Brain (organoid and tissue), 1 donor: Measurements from ENCODE around the gene KLK8. TPM values are rescaled to one million over a fixed set of nuclear protein-coding genes. Genes with fewer than 3 reads are reported as not detected.

ENCODE experiments used
- polyA plus RNA-seq: library from polyadenylated mRNA; stranded (reverse); fragments of 350-450 nt; fragmentation: Illumina TruSeq; extraction: RNeasy Lipid Tissue Mini Kit (QIAGEN cat#74804); gene quantifications from one replicate; pipeline ENCODE4 v1.2.3, GENCODE V29; 2015; ENCODE audit warnings: low read depth, low replicate concordance; ENCODE audit not compliant: insufficient read depth

KLK8 gene
- polyA plus RNA-seq, 1 donor from 2014 or later = not detected

Other genes with a start within 250 kb of the KLK8 start
- not detected for gene GPR32, start 231.1 kb downstream of the KLK8 start, polyA plus RNA-seq
- not detected for gene ACP4, start 211.2 kb downstream of the KLK8 start, polyA plus RNA-seq
- not detected for gene KLK1, start 177.8 kb downstream of the KLK8 start, polyA plus RNA-seq
- not detected for gene KLK15, start 168.0 kb downstream of the KLK8 start, polyA plus RNA-seq
- gene KLK3, start 146.7 kb downstream of the KLK8 start, polyA plus RNA-seq = not detected
- gene KLK2, start 128.2 kb downstream of the KLK8 start, polyA plus RNA-seq = not detected
- gene KLK4, start 90.2 kb downstream of the KLK8 start, polyA plus RNA-seq = not detected
- 0.68 TPM for gene KLK5, start 48.6 kb downstream of the KLK8 start, polyA plus RNA-seq
- gene KLK6, start 32.0 kb downstream of the KLK8 start, polyA plus RNA-seq = 108 TPM
- gene KLK7, start 17.7 kb downstream of the KLK8 start, polyA plus RNA-seq = 1.6 TPM
- gene KLK10, start 18.1 kb upstream of the KLK8 start, polyA plus RNA-seq = 0.71 TPM
- 1.6 TPM for gene KLK11, start 25.0 kb upstream of the KLK8 start, polyA plus RNA-seq
- 0.51 TPM for gene KLK12, start 33.4 kb upstream of the KLK8 start, polyA plus RNA-seq
- not detected for gene KLK13, start 63.5 kb upstream of the KLK8 start, polyA plus RNA-seq
- 0.70 TPM for gene KLK14, start 81.3 kb upstream of the KLK8 start, polyA plus RNA-seq
- 3.4 TPM for gene CTU1, start 106.8 kb upstream of the KLK8 start, polyA plus RNA-seq
- gene SIGLEC9, start 123.3 kb upstream of the KLK8 start, polyA plus RNA-seq = 0.76 TPM
- 0.75 TPM for gene SIGLEC7, start 140.7 kb upstream of the KLK8 start, polyA plus RNA-seq
- 1.5 TPM for gene CD33, start 223.5 kb upstream of the KLK8 start, polyA plus RNA-seq
- gene SIGLECL1, start 249.5 kb upstream of the KLK8 start, polyA plus RNA-seq = not detected